ENCODE data around the gene CADPS2.

The CADPS2 gene

GRCh38 chr7:122379491-122379890 lies 506.8 kb downstream of the CADPS2 start:
- in situ Hi-C loops (cut with HindIII; ENCODE audit: low sequenced_read_pairs): no loop called here

DNA sequence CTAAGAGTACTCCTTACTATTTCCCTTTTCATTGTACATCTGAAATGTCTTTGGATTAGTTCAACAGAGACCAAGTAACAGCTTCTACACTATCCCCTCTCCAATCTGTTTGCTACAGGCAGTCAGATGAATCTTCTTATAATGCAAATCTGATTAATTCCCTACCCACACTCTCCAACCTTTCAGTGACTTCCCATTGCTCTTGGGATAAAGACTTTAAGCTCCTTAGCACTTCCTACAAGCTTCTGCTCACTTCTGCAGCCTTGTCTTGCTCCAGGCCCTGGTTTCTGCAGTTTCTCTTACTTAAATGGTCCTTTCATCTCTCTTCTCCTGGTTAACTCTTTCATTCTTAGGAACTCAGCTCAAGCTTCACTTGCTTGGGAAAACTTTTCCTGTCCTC lies 516.5 kb downstream of the CADPS2 start:
- H3K4me3 ChIP-seq (ENCODE audit: low read depth, low read length): no peak overlapping the region
- no peak for TF ChIP-seq CTCF (IDR thresholded peaks at IDR 0.05; ENCODE audit: low read depth, low read length, missing control alignments)
- in situ Hi-C loops (cut with HindIII; ENCODE audit: low sequenced_read_pairs): no loop called here
- no peak for DNase-seq (ENCODE audit: low read depth)

More at GRCh38 chr7:122379491-122379890, 506.8 kb downstream of the CADPS2 start:
- no peak overlapping the region for H3K4me3 ChIP-seq (ENCODE audit: low read depth, low read length)
- no peak for TF ChIP-seq CTCF (IDR thresholded peaks at IDR 0.05; ENCODE audit: low read depth, low read length, missing control alignments)
- no peak for DNase-seq (ENCODE audit: low read depth)

DNA sequence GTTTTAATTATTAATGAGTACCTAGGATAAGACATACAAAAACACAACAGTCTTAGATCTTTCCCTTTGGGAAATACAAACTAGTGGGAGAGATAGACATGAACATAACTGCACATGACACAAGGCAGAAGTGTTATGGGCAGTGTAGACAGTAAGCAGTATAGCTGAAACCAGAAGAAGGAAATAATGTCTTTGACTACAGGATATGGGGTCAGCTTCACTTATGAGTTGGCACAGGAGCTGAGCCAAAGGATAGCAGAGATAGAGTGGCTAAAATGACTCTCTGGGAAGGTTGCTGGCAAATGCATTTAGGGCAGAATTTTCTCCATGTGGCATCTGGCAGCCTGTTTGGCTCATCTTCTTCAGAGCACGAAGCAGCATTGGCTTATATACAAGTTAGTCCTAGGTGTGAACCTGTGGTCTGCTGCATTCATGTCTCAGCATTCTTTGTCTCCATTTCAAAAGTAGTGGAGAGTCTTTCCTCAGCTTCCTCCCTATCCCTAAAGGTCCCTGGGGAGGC lies 521.4 kb downstream of the CADPS2 start:
- H3K4me3 ChIP-seq (ENCODE audit: low read depth, low read length): no peak overlapping the region
- in situ Hi-C loops (cut with HindIII; ENCODE audit: low sequenced_read_pairs): no loop called here
- no peak for TF ChIP-seq CTCF (IDR thresholded peaks at IDR 0.05; ENCODE audit: low read depth, low read length, missing control alignments)
- DNase-seq (ENCODE audit: low read depth): no peak

GRCh38 chr7:122363144-122363543 lies 523.1 kb downstream of the CADPS2 start:
- in situ Hi-C loops (cut with HindIII; ENCODE audit: low sequenced_read_pairs): no loop called here

DNA sequence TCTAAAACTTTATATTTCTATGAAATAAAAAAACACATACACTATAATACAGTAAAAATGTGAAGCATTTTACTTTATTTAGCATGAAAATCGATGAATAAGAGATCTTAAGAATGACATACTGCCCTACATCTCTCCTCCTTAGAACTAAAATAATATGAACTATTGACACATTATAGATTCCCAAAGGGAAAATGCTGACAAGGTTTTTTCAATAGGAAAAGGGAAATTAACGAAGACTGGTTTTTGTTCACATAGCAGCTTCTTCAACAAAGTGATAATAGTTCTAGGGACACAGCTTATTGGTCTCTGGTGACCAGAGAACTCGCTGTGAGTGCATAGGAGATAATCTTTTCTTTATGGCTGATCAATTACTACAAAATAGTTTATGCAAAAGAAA lies 523.8 kb downstream of the CADPS2 start:
- DNase-seq (ENCODE audit: low read depth): no peak
- in situ Hi-C loops (cut with HindIII; ENCODE audit: low sequenced_read_pairs): no loop called here
- H3K4me3 ChIP-seq (ENCODE audit: low read depth, low read length): no peak overlapping the region
- no peak for TF ChIP-seq CTCF (IDR thresholded peaks at IDR 0.05; ENCODE audit: low read depth, low read length, missing control alignments)

More at GRCh38 chr7:122363144-122363543, 523.1 kb downstream of the CADPS2 start:
- no peak overlapping the region for H3K4me3 ChIP-seq (ENCODE audit: low read depth, low read length)
- TF ChIP-seq CTCF (IDR thresholded peaks at IDR 0.05; ENCODE audit: low read depth, low read length, missing control alignments): no peak
- DNase-seq (ENCODE audit: low read depth): no peak

DNA sequence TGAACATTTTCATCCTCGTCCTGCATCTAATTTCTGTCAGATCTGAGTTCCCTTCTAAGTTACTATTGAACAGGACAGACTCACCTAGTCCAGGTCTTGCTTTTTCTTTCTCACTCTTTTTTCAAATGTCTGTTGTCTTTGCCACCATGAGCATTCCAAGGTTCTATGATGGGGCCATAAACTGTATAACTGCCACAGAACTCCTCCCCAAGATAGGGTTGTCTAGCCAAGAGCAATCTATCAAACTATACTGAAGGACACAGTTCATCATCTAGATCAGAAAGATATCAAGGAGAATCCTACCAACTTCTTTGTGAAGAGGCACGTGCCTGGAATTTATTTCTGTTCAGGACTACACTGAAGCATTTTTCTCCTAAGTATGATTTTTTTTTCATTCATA lies 531.6 kb downstream of the CADPS2 start:
- H3K4me3 ChIP-seq (ENCODE audit: low read depth, low read length): no peak overlapping the region
- in situ Hi-C loops (cut with HindIII; ENCODE audit: low sequenced_read_pairs): no loop called here
- TF ChIP-seq CTCF (IDR thresholded peaks at IDR 0.05; ENCODE audit: low read depth, low read length, missing control alignments): no peak
- DNase-seq (ENCODE audit: low read depth): no peak

DNA sequence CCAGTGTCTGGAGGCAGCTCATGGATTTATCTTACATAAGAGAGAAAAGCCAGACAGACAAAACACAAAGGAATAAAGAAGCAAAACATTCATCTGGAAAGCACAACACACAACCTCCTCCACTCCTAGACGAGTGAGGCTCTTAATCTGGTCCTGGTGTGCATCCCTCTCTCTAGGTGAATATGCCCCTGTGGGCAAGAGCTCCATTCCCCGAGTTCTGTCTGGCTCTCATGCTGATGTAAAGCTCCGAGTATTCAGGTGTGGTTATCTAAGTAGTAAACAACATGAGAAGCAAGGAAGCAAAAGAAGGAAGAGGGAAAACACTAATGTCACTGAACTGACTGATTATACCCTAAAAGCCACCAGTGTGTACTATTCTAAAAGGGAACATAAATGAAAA lies 533.8 kb downstream of the CADPS2 start:
- TF ChIP-seq CTCF (IDR thresholded peaks at IDR 0.05; ENCODE audit: low read depth, low read length, missing control alignments): no peak
- in situ Hi-C loops (cut with HindIII; ENCODE audit: low sequenced_read_pairs): no loop called here
- DNase-seq (ENCODE audit: low read depth): no peak
- no peak overlapping the region for H3K4me3 ChIP-seq (ENCODE audit: low read depth, low read length)
